Prostate gland (tissue), 1 donor: ENCODE results near the gene HOXB6.

Source experiments
- POLR2A ChIP-seq: fragments of 450-650 bp; IDR thresholded peaks from one replicate; pipeline ENCODE4 v1.6.1; 2016; ENCODE audit warnings: antibody characterized with exemption, mild to moderate bottlenecking
- POLR2AphosphoS5 ChIP-seq: sonication (generic); formaldehyde crosslinking; IDR thresholded peaks from one replicate; pipeline ENCODE4 v1.6.1; 2017; ENCODE audit warnings: antibody characterized with exemption

DNA sequence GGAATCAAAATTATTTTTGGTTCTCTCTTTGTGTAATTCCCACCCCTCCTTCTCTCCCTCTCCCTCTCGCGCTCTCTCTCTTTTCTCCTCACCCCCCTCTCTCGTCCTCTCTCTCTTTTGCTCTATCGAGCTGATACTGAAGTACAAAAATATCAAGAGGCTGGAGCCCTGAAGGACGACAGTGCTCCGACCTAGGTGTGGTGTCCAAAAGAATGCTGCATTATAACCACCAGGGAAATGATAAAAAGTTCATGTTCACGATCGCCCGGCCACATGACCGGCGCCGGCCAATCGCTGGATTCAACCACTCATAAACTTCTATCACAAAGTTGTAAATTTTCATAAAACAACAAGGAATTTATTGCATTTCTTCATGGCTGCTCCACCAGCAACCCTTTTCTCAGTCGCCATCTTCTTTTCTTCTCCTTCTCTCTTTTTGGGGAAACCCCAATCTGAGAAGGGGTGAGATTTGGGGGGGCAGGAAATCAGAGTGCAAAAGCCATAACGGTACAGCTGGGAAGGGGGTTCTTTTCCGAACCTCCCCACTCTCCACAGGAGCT is at the start of gene HOXB6:
- TF ChIP-seq POLR2AphosphoS5: no peak
- no peak for TF ChIP-seq POLR2A
